ENCODE results near the gene METTL17.
"Not testable (repeated sequence)": the region's sequence is repeated elsewhere in the genome, so short reads cannot be mapped to it uniquely, and the experiment has no call there.

The METTL17 gene

GRCh38 chr14:21037156-21037555 is 47.4 kb downstream of the METTL17 start:
- Mint-ChIP-seq H3K27me3 (ENCODE audit: low read depth) (no peaks in the 10 kb centered on the region), H3K9me3 (no peaks in the 10 kb centered on the region), H3K4me3 (no peak overlapping the region), H3K27ac (peak overlapping the region in 1 of 3 experiments; percentile 10), H3K4me1 (peaks cover 52% of the 10 kb centered on the region), H3K36me3 (ENCODE audit: low read depth) (no peaks in the 10 kb centered on the region)
- TF ChIP-seq, protein P1, sequence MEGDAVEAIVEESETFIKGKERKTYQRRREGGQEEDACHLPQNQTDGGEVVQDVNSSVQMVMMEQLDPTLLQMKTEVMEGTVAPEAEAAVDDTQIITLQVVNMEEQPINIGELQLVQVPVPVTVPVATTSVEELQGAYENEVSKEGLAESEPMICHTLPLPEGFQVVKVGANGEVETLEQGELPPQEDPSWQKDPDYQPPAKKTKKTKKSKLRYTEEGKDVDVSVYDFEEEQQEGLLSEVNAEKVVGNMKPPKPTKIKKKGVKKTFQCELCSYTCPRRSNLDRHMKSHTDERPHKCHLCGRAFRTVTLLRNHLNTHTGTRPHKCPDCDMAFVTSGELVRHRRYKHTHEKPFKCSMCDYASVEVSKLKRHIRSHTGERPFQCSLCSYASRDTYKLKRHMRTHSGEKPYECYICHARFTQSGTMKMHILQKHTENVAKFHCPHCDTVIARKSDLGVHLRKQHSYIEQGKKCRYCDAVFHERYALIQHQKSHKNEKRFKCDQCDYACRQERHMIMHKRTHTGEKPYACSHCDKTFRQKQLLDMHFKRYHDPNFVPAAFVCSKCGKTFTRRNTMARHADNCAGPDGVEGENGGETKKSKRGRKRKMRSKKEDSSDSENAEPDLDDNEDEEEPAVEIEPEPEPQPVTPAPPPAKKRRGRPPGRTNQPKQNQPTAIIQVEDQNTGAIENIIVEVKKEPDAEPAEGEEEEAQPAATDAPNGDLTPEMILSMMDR (IDR thresholded peaks at IDR 0.05; ENCODE audit: unreplicated experiment in 3 of 3) = no peak

DNA sequence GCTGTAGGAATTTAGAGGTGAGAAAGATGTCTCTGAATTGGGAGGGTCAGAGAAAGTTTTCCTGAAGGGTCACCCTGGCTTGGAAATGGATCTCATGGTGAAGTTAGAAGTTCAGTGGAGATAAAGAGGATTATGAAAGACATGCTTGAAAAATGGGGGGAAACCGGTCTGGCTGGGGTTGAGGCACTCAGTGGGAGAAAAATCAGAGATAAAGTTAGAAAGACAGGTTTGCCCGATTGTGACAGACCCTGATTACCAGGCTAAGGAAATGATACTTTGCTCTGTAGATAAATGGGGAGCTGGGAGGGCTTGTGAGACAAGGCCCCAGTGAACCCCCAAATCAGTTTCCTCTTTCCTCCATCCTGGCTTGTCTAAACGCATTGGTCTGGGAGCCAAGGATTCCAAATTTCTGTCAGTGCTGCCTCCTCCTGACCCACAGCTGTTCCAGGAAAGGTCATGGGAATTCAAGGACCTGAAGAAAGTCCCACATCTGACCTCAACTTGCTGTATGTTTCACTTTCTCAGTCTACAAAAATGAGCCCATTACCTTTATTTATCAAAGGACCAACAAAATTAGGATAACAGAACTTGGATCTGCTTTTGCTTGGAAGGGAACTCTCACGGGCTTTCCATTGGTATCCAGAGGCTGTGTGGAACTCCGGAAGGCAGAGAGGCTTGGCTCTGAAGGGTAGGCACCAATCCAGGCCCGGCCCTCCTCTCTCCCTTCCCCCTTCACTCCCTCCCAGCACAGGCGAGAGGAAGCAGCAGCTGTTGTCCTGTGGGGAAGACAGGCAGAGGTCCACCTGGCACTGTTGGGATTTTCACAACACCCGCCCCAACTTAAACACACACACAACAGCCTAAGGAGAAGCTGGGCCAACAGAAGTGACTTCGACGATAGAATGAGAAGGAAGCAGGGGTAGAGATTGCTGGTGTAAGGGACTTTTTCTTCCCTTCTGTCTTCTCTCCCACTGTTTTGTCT is 49.0 kb downstream of the METTL17 start:
- Mint-ChIP-seq H3K27ac (peak overlapping the region; percentile 89 to 99 (median 94)), H3K36me3 (ENCODE audit: low read depth) (no peaks in the 10 kb centered on the region), H3K9me3 (no peaks in the 10 kb centered on the region), H3K4me1 (peaks cover 51% of the 10 kb centered on the region), H3K4me3 (peak overlapping the region in 2 of 3 experiments; percentile 67), H3K27me3 (ENCODE audit: low read depth) (no peaks in the 10 kb centered on the region)
- TF ChIP-seq, protein P1 (IDR thresholded peaks at IDR 0.05; ENCODE audit: unreplicated experiment in 3 of 3) = no peak

- Mint-ChIP-seq H3K36me3 (ENCODE audit: low read depth) (no peaks in the 10 kb centered on the region), H3K27me3 (ENCODE audit: low read depth) (no peaks in the 10 kb centered on the region), H3K4me3 (peak overlapping the region in 2 of 3 experiments; percentile 67), H3K27ac (peak overlapping the region; percentile 89 to 99 (median 94)), H3K9me3 (no peaks in the 10 kb centered on the region), H3K4me1 (peaks cover 58% of the 10 kb centered on the region)
- TF ChIP-seq, protein P1 (IDR thresholded peaks at IDR 0.05; ENCODE audit: unreplicated experiment in 3 of 3) = peak; percentile 73 to 80 (median 76)
Measured at GRCh38 chr14:21039585-21040369, 50.0 kb downstream of the METTL17 start.

DNA sequence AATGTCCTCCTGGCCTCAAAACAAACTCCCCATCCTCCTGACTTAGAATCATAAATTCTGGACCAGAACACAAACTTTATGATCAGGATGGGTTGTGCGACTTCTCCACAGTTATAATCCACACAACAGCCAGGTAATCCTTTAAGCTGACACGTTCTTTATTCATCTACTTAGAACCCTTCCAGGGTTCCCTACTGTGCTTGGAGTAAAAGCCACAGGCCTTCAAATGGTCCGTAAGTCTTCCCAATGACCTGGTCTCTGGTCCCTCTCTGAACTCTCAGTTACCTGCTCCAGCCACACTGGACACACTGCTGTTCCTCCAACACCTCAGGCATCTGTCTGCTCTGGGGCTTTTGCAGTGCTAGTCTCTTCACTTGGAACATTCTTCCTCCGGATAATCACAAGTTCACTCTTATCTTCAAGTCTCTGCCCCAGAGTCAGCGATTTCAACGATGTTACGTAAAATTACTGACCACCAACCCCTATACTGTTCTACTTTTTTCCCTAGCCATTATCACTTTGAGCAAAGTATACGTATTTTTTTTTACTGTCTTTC is 50.7 kb downstream of the METTL17 start:
- TF ChIP-seq, protein P1 (IDR thresholded peaks at IDR 0.05; ENCODE audit: unreplicated experiment in 3 of 3) = peak in 1 of 3 experiments; percentile 17
- Mint-ChIP-seq H3K36me3 (ENCODE audit: low read depth) (no peaks in the 10 kb centered on the region), H3K27ac (peak overlapping the region; percentile 89 to 99 (median 94)), H3K27me3 (ENCODE audit: low read depth) (no peaks in the 10 kb centered on the region), H3K4me3 (peak overlapping the region in 2 of 3 experiments; percentile 11 to 35), H3K9me3 (no peaks in the 10 kb centered on the region), H3K4me1 (peaks cover 62% of the 10 kb centered on the region)

DNA sequence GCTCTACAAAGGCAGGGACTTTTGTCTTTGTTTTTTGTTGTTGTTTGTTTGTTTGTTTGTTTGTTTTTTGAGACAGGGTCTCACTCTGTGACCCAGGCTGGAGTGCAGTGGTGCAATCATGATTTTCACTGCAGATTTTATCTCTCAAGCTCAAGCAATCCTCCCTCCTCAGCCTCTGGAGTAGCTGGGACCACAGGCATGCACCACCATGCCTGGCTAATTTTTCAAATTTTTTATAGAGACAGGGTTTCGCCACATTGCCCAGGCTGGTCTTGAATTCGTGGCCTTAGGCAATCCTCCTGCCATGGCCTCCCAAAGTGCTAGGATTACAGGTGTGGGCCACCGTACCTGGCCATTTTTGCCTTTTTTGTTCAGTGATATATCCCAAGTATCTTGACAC is 51.2 kb downstream of the METTL17 start:
- not testable (repeated sequence) for H3K4me3 Mint-ChIP-seq; H3K36me3 Mint-ChIP-seq (ENCODE audit: low read depth); H3K9me3 Mint-ChIP-seq; H3K27me3 Mint-ChIP-seq (ENCODE audit: low read depth)
- Mint-ChIP-seq H3K4me1 (peaks cover 62% of the 10 kb centered on the region), H3K27ac (peak overlapping the region in 1 of 3 experiments; percentile 66)

Data from nephron (organoid).